ENCODE data around the gene SERPINA12.

Gene SERPINA12

GRCh38 chr14:94441531-94442205 is 67.6 kb downstream of the SERPINA12 start:
- no peak for DNase-seq (ENCODE audit: low read depth in 4 of 4, low spot score in 1 of 4)

GRCh38 chr14:94441130-94441529 is 68.1 kb downstream of the SERPINA12 start:
- DNase-seq (ENCODE audit: low read depth in 4 of 4, low spot score in 1 of 4): no peak

GRCh38 chr14:94439453-94440057 is 69.7 kb downstream of the SERPINA12 start:
- DNase-seq (ENCODE audit: low read depth in 4 of 4, low spot score in 1 of 4): no peak

Measured in stimulated activated CD4-positive, alpha-beta T cell treated with anti-CD3 and anti-CD28 coated beads, Interleukin-1b, Interleukin-23, amount 100 ng/mL, for 24 hours (primary cell).